Naive thymus-derived CD8-positive, alpha-beta T cell (primary cell): Measurements from ENCODE around the gene MRGPRE. TPM values are rescaled to one million over a fixed set of nuclear protein-coding genes. Genes with fewer than 3 reads are reported as not detected.
A peak's percentile ranks its signal among the peaks of the same experiment; 100 is the strongest.

Source experiments
- ATAC-seq, 2 donors: fragments of 150-1000 bp; cut with Tn5 transposase in 1 of 2; sonication (Bioruptor Pico), chemical (Tn5 transposase) in 1 of 2; 1 replicate in 1 of 2; 2 replicates in 1 of 2; pipeline ENCODE4 v1.10.0; 2021; ENCODE audit warnings: mild to moderate bottlenecking in 2 of 2, moderate library complexity in 2 of 2
- POLR2A ChIA-PET: fragments of 350-600 bp; sonication (Branson Sonifier 250); formaldehyde crosslinking; loops from one replicate; lab custom pipeline; 2021; ENCODE audit warnings: antibody characterized with exemption; lab: Charles Lee
- DNase-seq, 10 donors: peaks; one replicate each; pipeline versions ENCODE4 v3.0.0 to v3.0.0-alpha.2; 2020 to 2022
- H3K27ac Mint-ChIP-seq, 10 donors: one replicate each; pipeline ENCODE4 v1.8.0; 2020 to 2022; ENCODE audit warnings: mild to moderate bottlenecking in 10 of 10, mixed read lengths in 10 of 10, moderate library complexity in 4 of 10, inconsistent platforms in 1 of 10
- H3K27me3 Mint-ChIP-seq, 5 donors: one replicate each; pipeline ENCODE4 v1.8.0; 2021 to 2022; ENCODE audit warnings: mixed read lengths in 5 of 5
- H3K36me3 Mint-ChIP-seq, 3 donors: one replicate each; pipeline ENCODE4 v1.8.0; 2020 to 2022; ENCODE audit warnings: mixed read lengths in 3 of 3, mild to moderate bottlenecking in 2 of 3, inconsistent platforms in 1 of 3
- H3K4me1 Mint-ChIP-seq, 4 donors: one replicate each; pipeline ENCODE4 v1.8.0; 2021 to 2022; ENCODE audit warnings: mixed read lengths in 4 of 4
- H3K4me3 Mint-ChIP-seq, 10 donors: one replicate each; pipeline ENCODE4 v1.8.0; 2020 to 2022; ENCODE audit warnings: mild to moderate bottlenecking in 10 of 10, mixed read lengths in 10 of 10, moderate library complexity in 6 of 10, inconsistent platforms in 1 of 10
- H3K9me3 Mint-ChIP-seq, 9 donors: one replicate each; pipeline ENCODE4 v1.8.0; 2020 to 2022; ENCODE audit warnings: mixed read lengths in 9 of 9, mild to moderate bottlenecking in 3 of 9, inconsistent platforms in 1 of 9, moderate library complexity in 1 of 9
- polyA plus RNA-seq, 3 donors: library from polyadenylated mRNA; unstranded; fragments of 300-500 nt; fragmentation: Illumina TruSeq; gene quantifications; one replicate each; pipeline ENCODE4 v1.2.3, GENCODE V29; 2021
- total RNA-seq, 8 experiments: library from RNA in 2 of 8; stranded (reverse) in 2 of 8; gene quantifications; one replicate each; pipeline ENCODE4 v1.2.3 and lab custom pipeline; 2021 to 2026

MRGPRE gene
- total and polyA plus RNA-seq, 5 experiments from 2014 or later, result not detected

DNA sequence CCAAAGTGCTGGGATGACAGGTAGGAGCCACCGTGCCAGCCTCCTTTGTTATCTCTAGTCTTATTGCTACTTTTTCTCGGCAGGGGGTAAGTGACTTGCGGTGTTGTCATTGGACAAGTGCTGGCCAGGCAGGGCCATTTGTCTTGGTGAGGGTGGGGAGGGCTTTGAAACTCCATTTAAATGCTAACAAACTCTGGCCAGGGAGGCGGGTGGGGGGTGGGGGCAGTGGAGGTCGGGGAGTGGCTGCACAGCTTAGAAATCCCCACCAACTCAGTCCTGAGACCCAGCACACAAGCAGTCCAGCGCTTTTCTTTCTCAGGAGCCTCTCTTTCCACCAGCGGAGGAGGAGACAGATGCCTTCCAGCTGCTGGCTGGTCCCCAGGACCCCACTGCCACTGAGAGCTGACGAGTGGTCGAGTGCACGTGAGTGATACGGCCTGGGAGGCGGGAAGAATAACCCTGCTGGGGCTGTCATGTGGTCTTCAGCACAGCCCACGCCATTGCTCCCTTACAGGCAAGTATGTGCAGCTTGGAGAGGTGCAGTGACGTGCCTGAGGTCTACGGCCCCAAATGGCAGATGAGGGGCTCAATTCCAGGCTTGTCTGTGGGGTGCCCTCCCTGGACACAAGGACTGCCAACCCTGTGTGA lies 42.9 kb downstream of the MRGPRE start:
- H3K36me3 Mint-ChIP-seq, result no peaks in the 10 kb centered on the region
- no peak overlapping the region for H3K27ac Mint-ChIP-seq
- DNase-seq, result peak in 2 of 10 donors; percentile 11 to 21
- POLR2A ChIA-PET, result no interaction called here
- ATAC-seq, result no peak
- H3K4me1 Mint-ChIP-seq, result no peaks in the 10 kb centered on the region
- peaks cover 0 to 2% (median 0%) of the 10 kb centered on the region in 9 donors for H3K9me3 Mint-ChIP-seq
- H3K4me3 Mint-ChIP-seq, result no peak overlapping the region
- H3K27me3 Mint-ChIP-seq, result peaks cover 0 to 3% (median 0%) of the 10 kb centered on the region in 5 donors

DNA sequence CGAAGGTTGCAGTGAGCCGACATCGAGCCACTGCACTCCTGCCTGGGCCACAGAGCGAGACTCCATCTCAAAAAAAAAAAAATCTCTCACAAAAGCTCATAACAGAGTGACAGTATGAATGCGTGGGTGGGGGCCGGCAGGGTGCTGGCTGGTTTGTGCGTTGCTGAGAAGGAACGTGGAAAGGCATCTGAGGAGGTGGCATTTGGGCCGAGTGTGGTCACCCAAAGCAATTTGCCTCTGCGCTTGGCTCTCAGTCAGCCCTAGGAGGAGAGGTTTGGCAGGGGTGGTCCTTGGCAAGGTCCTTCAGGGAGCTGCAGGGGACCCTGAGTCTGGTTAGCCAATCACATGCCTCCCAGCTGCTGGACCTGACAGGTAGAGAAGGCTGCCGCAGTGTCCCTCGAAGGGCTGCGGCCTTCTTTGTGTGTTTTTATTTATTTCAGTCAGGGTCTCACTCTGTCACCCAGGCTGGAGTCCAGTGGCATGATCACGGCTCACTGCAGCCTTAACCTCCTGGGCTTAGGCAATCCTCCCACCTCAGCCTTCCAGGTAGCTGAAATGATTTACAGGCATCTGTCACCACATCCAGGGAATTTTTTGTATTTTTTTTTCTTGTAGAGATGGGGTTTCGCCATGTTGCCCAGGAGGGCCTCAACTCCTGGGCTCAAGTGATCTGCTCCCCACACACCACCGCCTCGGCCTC lies 43.6 kb downstream of the MRGPRE start:
- Mint-ChIP-seq H3K4me1 (no peaks in the 10 kb centered on the region), H3K9me3 (peaks cover 0 to 2% (median 0%) of the 10 kb centered on the region in 9 donors), H3K36me3 (no peaks in the 10 kb centered on the region), H3K27ac (no peak overlapping the region), H3K27me3 (peaks cover 0 to 3% (median 0%) of the 10 kb centered on the region in 5 donors), H3K4me3 (no peak overlapping the region)
- no peak for ATAC-seq
- POLR2A ChIA-PET, result interaction anchor here (0.7 kb wide), 1 partner anchor 21 kb away, joined by 3 read pairs; no protein-coding TSS in a partner anchor
- peak in 2 of 10 donors; percentile 8 to 23 for DNase-seq

DNA sequence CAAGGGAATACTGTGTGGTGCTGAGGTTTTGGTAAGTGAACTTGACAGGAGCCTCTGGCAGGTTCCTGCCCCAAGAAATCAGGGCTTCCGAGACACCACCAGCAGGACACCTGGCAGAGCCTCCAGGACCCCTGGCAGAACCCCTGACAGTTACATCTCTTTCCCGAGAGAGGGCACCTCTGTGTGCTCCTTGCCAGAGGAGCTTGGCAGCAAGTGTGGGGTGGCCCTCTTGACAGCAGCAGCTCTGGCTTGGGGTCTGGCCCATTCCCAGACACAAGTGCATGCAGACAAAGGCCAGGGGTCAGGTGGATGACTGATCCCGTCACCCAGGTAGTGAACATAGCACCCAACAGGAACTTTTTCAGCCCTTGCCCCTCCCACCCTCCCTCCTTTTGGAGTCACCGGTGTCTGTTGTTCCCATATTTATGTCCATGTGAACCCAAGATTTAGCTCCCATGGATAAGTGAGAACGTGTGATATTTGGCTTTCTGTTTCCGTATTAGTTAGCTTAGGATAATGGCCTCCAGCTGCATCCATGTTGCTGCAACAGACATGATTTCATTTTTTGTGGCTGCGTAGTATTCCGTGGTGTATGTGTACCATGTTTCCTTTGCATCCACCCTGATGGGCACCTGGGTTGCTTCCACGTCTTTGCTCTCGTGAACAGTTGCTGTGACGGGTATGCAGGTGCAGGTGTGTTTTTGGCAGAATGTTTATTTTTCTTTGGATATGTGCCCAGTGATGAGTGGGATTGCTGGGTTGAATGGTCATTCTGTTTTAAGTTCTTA lies 45.9 kb downstream of the MRGPRE start:
- POLR2A ChIA-PET, result no interaction called here
- no peaks in the 10 kb centered on the region for H3K36me3 Mint-ChIP-seq

DNA sequence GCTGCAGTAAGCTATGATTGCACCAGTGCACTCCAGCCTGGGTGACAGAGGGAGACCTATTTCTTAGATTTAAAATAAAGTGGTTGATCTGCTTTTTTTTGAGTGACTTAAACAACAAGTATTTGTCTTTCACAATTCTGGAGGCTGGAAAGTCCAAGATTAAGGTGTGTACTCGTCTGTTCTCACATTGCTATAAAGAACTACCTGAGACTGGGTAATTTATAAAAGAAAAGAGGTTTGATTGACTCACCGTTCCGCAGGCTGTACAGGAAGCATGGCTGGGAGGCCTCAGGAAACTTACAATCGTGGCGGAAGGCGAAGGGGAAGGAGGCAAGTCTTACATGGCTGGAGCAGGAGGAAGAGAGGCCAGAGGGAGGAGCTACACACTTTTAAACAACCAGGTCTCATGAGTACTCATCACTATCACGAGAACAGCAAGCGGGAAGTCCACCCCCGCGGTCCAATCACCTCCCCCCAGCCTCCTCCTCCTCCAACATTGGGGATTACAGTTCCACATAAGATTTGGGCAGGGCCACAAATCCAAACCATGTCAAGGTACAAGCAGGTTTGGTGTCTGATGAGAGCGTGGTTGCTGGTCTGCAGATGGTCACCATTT lies 47.4 kb downstream of the MRGPRE start:
- POLR2A ChIA-PET, result no interaction called here
- H3K36me3 Mint-ChIP-seq, result no peaks in the 10 kb centered on the region
- ATAC-seq (no peak), DNase-seq (peak in 1 of 10 donors; percentile 9)
- no peaks in the 10 kb centered on the region for H3K4me1 Mint-ChIP-seq
- no peak overlapping the region for H3K4me3 Mint-ChIP-seq
- H3K27me3 Mint-ChIP-seq, result peaks cover 0 to 3% (median 0%) of the 10 kb centered on the region in 5 donors
- H3K27ac Mint-ChIP-seq, result no peak overlapping the region
- H3K9me3 Mint-ChIP-seq, result peaks cover 0 to 2% (median 0%) of the 10 kb centered on the region in 9 donors

More for the DNA sequence above, 45.9 kb downstream of the MRGPRE start:
- Mint-ChIP-seq H3K9me3 (peaks cover 0 to 2% (median 0%) of the 10 kb centered on the region in 9 donors), H3K27ac (no peak overlapping the region), H3K4me1 (no peaks in the 10 kb centered on the region), H3K4me3 (no peak overlapping the region), H3K27me3 (peaks cover 0 to 3% (median 0%) of the 10 kb centered on the region in 5 donors)
- ATAC-seq (no peak), DNase-seq (no peak)

DNA sequence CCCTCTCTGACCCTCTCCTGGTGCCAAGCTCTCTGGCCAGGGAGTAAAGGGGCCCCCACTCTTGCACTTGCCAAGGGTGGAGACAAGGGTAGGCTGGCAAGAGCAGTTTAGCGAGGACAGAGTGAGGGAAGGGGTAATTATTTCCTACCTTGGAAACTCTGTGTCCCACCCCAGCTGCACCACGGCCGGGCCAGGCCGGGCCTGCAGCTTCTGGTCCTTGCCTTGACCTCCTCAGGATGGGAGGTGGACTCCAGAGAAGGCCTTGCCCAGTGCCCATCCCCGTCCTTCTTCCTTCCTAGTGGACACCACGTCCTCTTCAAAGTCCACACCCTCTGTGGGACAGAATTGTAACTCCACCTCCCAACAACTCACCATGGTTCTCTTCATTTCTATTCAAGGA lies 48.7 kb downstream of the MRGPRE start:
- peaks cover 0 to 2% (median 0%) of the 10 kb centered on the region in 9 donors for H3K9me3 Mint-ChIP-seq
- H3K27ac Mint-ChIP-seq, result peak overlapping the region in 1 of 10 donors; percentile 49
- no peaks in the 10 kb centered on the region for H3K4me1 Mint-ChIP-seq
- no peak overlapping the region for H3K4me3 Mint-ChIP-seq
- ATAC-seq (no peak), DNase-seq (peak in 1 of 10 donors; percentile 6)
- POLR2A ChIA-PET, result no interaction called here
- H3K36me3 Mint-ChIP-seq, result no peaks in the 10 kb centered on the region
- peaks cover 0 to 3% (median 0%) of the 10 kb centered on the region in 5 donors for H3K27me3 Mint-ChIP-seq

DNA sequence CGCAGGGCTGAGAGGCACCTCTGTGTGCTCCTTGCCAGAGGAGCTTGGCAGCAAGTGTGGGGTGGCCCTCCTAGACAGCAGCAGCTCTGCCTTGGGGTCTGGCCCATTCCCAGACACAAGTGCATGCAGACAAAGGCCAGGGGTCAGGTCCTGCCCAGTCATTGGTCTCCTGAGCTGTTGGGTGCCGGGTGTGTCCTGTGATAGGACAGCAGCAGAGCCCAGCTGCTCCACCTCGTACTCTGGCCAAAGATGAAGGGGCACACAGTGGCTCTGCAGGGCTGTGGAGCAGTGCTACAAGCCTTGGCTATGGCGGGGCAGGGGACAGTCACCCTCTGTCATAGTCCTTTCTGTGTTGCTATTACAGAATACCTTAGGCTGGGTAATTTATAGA lies 49.8 kb downstream of the MRGPRE start:
- H3K4me3 Mint-ChIP-seq, result no peak overlapping the region
- H3K27ac Mint-ChIP-seq, result peak overlapping the region in 1 of 10 donors; percentile 34
- peaks cover 0 to 1% (median 0%) of the 10 kb centered on the region in 5 donors for H3K27me3 Mint-ChIP-seq
- H3K36me3 Mint-ChIP-seq, result peaks cover 0 to 5% (median 1%) of the 10 kb centered on the region in 3 donors
- DNase-seq, result peak in 1 of 10 donors; percentile 38
- POLR2A ChIA-PET, result no interaction called here
- H3K9me3 Mint-ChIP-seq, result peaks cover 0 to 3% (median 0%) of the 10 kb centered on the region in 9 donors
- no peak for ATAC-seq
- no peaks in the 10 kb centered on the region for H3K4me1 Mint-ChIP-seq

DNA sequence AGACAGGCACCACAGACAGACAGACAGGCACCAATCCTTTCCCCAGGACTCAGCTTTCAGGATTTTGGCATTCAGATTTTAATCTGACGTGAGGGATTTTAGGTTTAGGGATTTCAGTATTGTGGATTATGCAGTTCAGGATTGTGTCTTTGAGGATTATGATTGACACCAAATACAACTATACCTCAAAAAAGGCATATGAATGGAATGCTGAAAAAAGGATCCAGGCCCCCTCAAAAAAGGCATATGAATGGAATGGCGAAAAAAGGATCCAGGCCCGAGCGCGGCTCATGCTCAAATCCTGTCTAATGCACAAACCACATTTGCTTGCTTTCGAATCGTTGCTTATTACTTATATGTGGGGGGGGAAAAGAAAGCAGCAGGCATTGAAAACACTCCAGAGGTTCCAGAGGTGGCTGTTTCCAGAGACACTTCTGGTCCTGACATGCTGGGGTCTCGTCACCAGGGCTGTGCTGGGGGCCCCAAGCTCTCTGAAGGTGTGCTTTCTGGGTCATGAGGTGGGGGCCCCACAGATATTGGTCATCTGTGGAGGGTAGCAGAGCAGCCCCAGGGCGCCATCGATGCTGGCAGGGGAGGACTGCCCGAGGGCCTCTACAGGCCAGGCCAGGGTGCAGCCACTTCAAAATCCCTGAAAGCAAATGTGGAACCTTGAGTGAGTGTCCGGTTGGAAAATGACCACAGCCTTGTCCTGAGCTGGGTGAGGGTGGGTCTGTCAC lies 50.3 kb downstream of the MRGPRE start:
- POLR2A ChIA-PET, result no interaction called here
- Mint-ChIP-seq H3K9me3 (peaks cover 0 to 5% (median 1%) of the 10 kb centered on the region in 9 donors), H3K4me3 (no peak overlapping the region), H3K36me3 (peaks cover 0 to 6% (median 3%) of the 10 kb centered on the region in 3 donors), H3K4me1 (no peaks in the 10 kb centered on the region), H3K27me3 (peaks cover 0 to 1% (median 0%) of the 10 kb centered on the region in 5 donors), H3K27ac (peak overlapping the region in 2 of 10 donors; percentile 16 to 51)
- ATAC-seq (no peak), DNase-seq (peak in 1 of 10 donors; percentile 6)

DNA sequence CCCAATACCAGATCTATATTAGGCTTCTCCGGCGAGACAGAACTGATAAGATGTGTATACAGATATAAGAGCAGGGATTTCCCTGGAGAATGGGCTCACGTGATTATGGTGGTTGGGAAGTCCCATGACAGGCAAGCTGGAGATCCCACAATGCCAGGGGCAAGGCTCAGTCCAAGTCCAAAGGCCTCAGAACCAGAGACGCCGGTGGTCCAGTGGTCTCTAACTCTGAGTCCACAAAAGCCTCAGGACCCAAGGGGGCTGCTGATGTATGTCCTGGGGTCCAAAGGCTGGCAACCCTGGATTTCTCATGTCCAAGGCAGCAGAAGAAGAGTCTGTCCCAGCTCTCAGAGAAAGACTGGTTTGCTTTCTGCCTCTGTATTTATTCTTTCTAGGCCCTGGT lies 51.3 kb downstream of the MRGPRE start:
- Mint-ChIP-seq H3K27ac (no peak overlapping the region), H3K9me3 (peaks cover 0 to 15% (median 7%) of the 10 kb centered on the region in 9 donors), H3K27me3 (peaks cover 0 to 5% (median 0%) of the 10 kb centered on the region in 5 donors), H3K4me1 (no peaks in the 10 kb centered on the region), H3K4me3 (no peak overlapping the region), H3K36me3 (peaks cover 0 to 16% (median 9%) of the 10 kb centered on the region in 3 donors)
- DNase-seq (peak in 1 of 10 donors; percentile 37), ATAC-seq (no peak)
- POLR2A ChIA-PET, result no interaction called here

DNA sequence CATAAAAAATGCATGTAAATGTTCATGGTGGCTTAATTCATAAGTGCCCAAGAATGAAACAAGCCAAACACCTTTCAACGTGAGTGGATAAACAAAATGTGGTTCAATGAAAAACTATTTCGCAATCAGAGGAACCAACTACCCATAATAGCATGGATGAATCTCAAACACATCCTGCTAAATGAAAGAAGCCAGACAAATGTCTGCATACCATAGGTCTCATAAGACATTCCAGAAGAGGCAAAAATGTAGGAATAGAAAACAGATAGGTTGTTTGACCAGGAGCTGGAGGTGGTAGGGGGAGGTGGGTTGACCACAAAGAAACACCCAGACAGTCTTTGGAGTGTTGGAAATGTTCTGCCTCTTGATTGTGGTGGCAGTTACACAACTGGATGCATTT lies 53.9 kb downstream of the MRGPRE start:
- Mint-ChIP-seq H3K27me3 (peaks cover 0 to 9% (median 0%) of the 10 kb centered on the region in 5 donors), H3K4me3 (no peak overlapping the region), H3K36me3 (peaks cover 0 to 19% (median 9%) of the 10 kb centered on the region in 3 donors), H3K27ac (no peak overlapping the region), H3K9me3 (peaks cover 0 to 21% (median 11%) of the 10 kb centered on the region in 9 donors), H3K4me1 (peaks cover 0 to 4% (median 0%) of the 10 kb centered on the region in 4 donors)
- no peak for ATAC-seq
- DNase-seq, result peak in 1 of 10 donors; percentile 4
- POLR2A ChIA-PET, result no interaction called here

DNA sequence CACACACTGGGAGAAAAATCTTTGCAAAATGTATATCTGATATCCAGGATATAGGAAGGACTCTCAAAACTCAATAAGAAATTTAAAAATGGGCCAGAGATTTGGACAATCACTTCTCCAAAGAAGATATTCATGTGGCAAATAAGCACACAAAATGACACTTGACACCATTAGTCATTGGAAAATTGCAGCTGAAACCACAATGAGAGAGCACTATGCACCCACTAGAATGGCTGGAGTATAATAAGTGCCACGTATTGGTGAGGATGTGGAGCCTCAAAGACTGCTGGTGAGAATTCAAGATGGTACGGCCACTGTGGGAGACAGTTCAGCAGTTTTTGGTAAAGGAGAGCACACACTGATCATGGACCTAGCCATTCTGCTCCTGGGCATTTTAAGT lies 54.3 kb downstream of the MRGPRE start:
- no peak overlapping the region for H3K4me3 Mint-ChIP-seq
- POLR2A ChIA-PET, result no interaction called here
- no peak overlapping the region for H3K27ac Mint-ChIP-seq
- ATAC-seq (no peak), DNase-seq (peak in 1 of 10 donors; percentile 4)
- H3K27me3 Mint-ChIP-seq, result peaks cover 0 to 9% (median 0%) of the 10 kb centered on the region in 5 donors
- H3K36me3 Mint-ChIP-seq, result peaks cover 0 to 19% (median 9%) of the 10 kb centered on the region in 3 donors
- H3K4me1 Mint-ChIP-seq, result peaks cover 0 to 4% (median 0%) of the 10 kb centered on the region in 4 donors
- H3K9me3 Mint-ChIP-seq, result peaks cover 0 to 21% (median 11%) of the 10 kb centered on the region in 9 donors
